HG03025 (cell line): ENCODE measurements around the gene ME2.
"Not testable (repeated sequence)": the region's sequence is repeated elsewhere in the genome, so short reads cannot be mapped to it uniquely, and the experiment has no call there.

Source experiments
- ATAC-seq: cut with Tn5 transposase; IDR thresholded peaks from one replicate; pipeline ENCODE4 v1.9.1; 2021; ENCODE audit warnings: mild to moderate bottlenecking, moderate library complexity; ENCODE audit not compliant: unreplicated experiment, low FRiP score

ME2 gene

GRCh38 chr18:50878345-50879301 is at the start of gene ME2:
ME2 (plus strand) TSS chr18:50879118; CDS start chr18:50895821, 16,703 bp downstream.
- ATAC-seq, result peak; percentile 92

- ATAC-seq, result no peak
Observed at GRCh38 chr18:50829644-50830043, 49.3 kb upstream of the ME2 start.

GRCh38 chr18:50830544-50830943 is 48.4 kb upstream of the ME2 start:
- ATAC-seq, result no peak

- ATAC-seq, result peak; percentile 63
Observed at GRCh38 chr18:50832754-50833153, 46.2 kb upstream of the ME2 start.

- ATAC-seq, result not testable (repeated sequence)
Observed at GRCh38 chr18:50833496-50833895, 45.4 kb upstream of the ME2 start.

- no peak for ATAC-seq
Observed at GRCh38 chr18:50836521-50836957, 42.4 kb upstream of the ME2 start.

GRCh38 chr18:50839341-50839740 is 39.6 kb upstream of the ME2 start:
- no peak for ATAC-seq

GRCh38 chr18:50839996-50840395 is 38.9 kb upstream of the ME2 start:
- no peak for ATAC-seq

GRCh38 chr18:50842846-50843245 is 36.1 kb upstream of the ME2 start:
- no peak for ATAC-seq

GRCh38 chr18:50844554-50844953 is 34.4 kb upstream of the ME2 start:
- no peak for ATAC-seq

- ATAC-seq, result no peak
Observed at GRCh38 chr18:50844960-50845359, 34.0 kb upstream of the ME2 start.

GRCh38 chr18:50847192-50847591 is 31.7 kb upstream of the ME2 start:
- no peak for ATAC-seq

GRCh38 chr18:50848061-50848551 is 30.8 kb upstream of the ME2 start:
- ATAC-seq, result no peak

- ATAC-seq, result no peak
Observed at GRCh38 chr18:50848991-50849390, 29.9 kb upstream of the ME2 start.

GRCh38 chr18:50849419-50849821 is 29.5 kb upstream of the ME2 start:
- no peak for ATAC-seq

GRCh38 chr18:50850307-50851065 is 28.4 kb upstream of the ME2 start:
- ATAC-seq, result no peak

- ATAC-seq, result no peak
Observed at GRCh38 chr18:50853863-50854271, 25.1 kb upstream of the ME2 start.

GRCh38 chr18:50855976-50856757 is 22.8 kb upstream of the ME2 start:
- no peak for ATAC-seq

GRCh38 chr18:50857166-50857565 is 21.8 kb upstream of the ME2 start:
- not testable (repeated sequence) for ATAC-seq

- no peak for ATAC-seq
Observed at GRCh38 chr18:50857694-50858093, 21.2 kb upstream of the ME2 start.
